Measurements from ENCODE around the gene PCSK4. TPM values are rescaled to one million over a fixed set of nuclear protein-coding genes. Genes with fewer than 3 reads are reported as not detected.
"Not testable (repeated sequence)": the region's sequence is repeated elsewhere in the genome, so short reads cannot be mapped to it uniquely, and the experiment has no call there.

PCSK4 gene
- polyA plus RNA-seq (2011; rRNA removed) (0.59 and 1.3 TPM in 2 replicates), polyA minus RNA-seq (2011; rRNA and poly(A)+ RNA removed) (0.62 and 2.3 TPM in 2 replicates)

DNA sequence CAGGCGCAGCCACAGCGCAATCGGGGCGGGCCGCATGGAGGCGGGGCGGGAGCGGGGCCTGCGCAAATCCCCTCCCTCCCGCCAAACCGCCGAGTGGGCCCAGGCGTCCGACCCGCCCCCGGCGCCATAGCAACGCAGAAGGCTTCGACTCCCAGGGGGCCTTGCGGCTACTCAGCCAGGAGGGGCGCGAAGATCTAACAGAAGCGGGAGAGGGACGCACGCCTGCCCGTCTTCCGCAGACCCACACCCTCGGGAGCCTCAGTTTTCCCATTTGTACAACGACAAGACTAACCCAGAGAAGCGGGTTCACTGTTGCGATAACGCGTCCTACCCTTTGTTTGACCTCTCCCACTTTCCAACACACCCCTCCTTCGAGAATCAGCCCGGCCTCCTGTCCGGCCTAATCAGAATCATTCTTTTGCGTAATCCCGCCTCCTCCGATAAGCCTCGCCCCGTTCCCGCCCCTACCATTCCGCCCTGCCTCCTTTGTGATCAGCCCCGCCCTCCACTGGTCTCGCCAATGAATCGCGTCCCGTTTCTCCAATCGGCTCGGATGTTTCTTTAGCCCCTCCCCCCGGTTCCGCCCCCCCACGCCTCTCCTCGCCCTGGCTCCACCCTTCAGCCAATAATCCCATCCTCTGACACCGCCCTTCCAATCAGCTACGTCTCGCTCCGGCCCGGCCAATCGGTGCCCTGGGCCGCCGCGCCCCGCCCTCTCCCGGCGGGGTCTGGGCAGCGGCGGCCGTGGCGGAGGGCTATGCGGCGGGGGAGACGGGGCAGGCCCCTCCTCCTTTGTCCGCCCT, at the start of gene PCSK4:
TSS of gene PCSK4 (minus strand) at position 40 of the 803 bp plus-strand sequence. CDS start at position 36, 4 bp downstream.
- H3K4me3 ChIP-seq (ENCODE audit: low read depth, low read length) = peak within 1 kb of the TSS; percentile 61
- DNase-seq (ENCODE audit: low read depth) = peak; percentile 90
- ChIA-PET POLR2A (interaction anchor here (0.6 to 0.7 kb wide), 2 partner anchors 54 to 222 kb away, joined by 4 to 7 read pairs; partner anchors contain the start of gene CIRBP), CTCF (interaction anchor here (0.6 to 1.2 kb wide), 6 partner anchors 10 to 211 kb away, joined by 3 to 6 read pairs (median 4); no protein-coding TSS in a partner anchor)
- TF ChIP-seq, protein P1, sequence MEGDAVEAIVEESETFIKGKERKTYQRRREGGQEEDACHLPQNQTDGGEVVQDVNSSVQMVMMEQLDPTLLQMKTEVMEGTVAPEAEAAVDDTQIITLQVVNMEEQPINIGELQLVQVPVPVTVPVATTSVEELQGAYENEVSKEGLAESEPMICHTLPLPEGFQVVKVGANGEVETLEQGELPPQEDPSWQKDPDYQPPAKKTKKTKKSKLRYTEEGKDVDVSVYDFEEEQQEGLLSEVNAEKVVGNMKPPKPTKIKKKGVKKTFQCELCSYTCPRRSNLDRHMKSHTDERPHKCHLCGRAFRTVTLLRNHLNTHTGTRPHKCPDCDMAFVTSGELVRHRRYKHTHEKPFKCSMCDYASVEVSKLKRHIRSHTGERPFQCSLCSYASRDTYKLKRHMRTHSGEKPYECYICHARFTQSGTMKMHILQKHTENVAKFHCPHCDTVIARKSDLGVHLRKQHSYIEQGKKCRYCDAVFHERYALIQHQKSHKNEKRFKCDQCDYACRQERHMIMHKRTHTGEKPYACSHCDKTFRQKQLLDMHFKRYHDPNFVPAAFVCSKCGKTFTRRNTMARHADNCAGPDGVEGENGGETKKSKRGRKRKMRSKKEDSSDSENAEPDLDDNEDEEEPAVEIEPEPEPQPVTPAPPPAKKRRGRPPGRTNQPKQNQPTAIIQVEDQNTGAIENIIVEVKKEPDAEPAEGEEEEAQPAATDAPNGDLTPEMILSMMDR (IDR thresholded peaks at IDR 0.05; ENCODE audit: insufficient read depth, low read depth, low read length) = no peak
- peaks cover 4% of the 10 kb centered on the region for H3K27me3 ChIP-seq (ENCODE audit: control insufficient read depth, insufficient read depth, low read length)
- H3K36me3 ChIP-seq (ENCODE audit: control insufficient read depth, insufficient read depth, low read length) = no peaks in the 10 kb centered on the region

DNA sequence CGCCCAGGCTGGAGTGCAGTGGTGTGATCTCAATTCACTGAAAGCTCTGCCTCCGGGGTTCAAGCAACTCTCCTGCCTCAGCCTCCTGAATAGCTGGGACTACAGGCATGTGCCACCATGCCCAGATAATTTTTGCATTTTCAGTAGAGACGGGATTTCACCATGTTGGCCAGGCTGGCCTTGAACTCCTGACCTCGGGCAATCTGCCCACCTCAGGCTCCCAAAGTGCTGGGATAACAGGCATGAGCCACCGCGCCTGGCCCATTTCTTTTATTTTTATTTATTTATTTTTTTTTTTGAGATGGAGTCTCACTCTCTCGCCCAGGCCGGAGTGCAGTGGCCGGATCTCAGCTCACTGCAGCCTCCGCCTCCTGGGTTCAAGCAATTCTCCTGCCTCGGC, 49.6 kb upstream of the PCSK4 start:
- H3K4me3 ChIP-seq (ENCODE audit: low read depth, low read length); POLR2A ChIA-PET; DNase-seq (ENCODE audit: low read depth); H3K36me3 ChIP-seq (ENCODE audit: control insufficient read depth, insufficient read depth, low read length); H3K27me3 ChIP-seq (ENCODE audit: control insufficient read depth, insufficient read depth, low read length); CTCF ChIA-PET: not testable (repeated sequence)

DNA sequence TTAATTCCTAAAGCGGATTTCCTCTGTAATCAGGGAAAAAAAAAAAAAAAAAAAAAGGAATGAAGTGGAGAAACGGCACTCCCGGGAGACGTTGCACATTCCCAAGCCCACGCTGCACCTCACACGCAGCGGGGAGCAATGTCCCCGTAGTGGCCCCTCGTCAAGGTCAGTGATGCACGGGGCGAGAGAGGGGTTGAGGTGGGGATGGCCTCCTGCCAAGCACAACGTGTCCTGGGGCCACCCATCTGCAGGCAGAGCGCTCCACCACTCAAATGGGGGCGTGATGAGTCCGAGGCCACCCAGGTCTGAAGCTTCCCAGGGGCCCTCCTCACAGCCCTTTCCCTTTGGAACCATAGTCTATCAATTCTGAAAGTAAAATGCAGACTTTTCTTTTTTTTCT, 48.8 kb upstream of the PCSK4 start:
- no peaks in the 10 kb centered on the region for H3K36me3 ChIP-seq (ENCODE audit: control insufficient read depth, insufficient read depth, low read length)
- CTCF ChIA-PET = no interaction called here
- no peak for DNase-seq (ENCODE audit: low read depth)
- POLR2A ChIA-PET = no interaction called here
- TF ChIP-seq, protein P1 (IDR thresholded peaks at IDR 0.05; ENCODE audit: insufficient read depth, low read depth, low read length) = no peak
- H3K4me3 ChIP-seq (ENCODE audit: low read depth, low read length) = no peak overlapping the region
- peaks cover 4% of the 10 kb centered on the region for H3K27me3 ChIP-seq (ENCODE audit: control insufficient read depth, insufficient read depth, low read length)

DNA sequence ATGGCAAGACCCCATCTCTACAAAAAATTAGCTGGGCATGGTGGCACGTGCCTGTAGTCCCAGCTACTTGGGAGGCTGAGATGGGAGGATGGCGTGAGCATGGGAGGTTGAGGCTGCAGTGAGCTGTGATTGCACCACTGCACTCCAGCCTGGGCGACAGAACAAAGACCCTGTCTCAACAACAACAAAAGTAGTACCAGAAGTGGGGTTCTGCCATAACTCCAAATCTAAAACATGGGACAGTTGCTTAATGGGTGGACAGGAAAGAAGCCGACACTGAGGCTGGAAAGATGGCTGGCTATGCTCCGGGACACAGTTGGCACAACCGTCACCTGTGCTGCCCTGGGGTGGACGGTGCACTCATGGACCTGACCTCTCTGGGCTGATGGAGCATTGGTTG, 45.5 kb upstream of the PCSK4 start:
- H3K27me3 ChIP-seq (ENCODE audit: control insufficient read depth, insufficient read depth, low read length); POLR2A ChIA-PET; DNase-seq (ENCODE audit: low read depth); H3K36me3 ChIP-seq (ENCODE audit: control insufficient read depth, insufficient read depth, low read length); H3K4me3 ChIP-seq (ENCODE audit: low read depth, low read length): not testable (repeated sequence)
- CTCF ChIA-PET = interaction anchor here (0.6 to 1.0 kb wide), 3 partner anchors 11 to 313 kb away, joined by 3 read pairs; no protein-coding TSS in a partner anchor

DNA sequence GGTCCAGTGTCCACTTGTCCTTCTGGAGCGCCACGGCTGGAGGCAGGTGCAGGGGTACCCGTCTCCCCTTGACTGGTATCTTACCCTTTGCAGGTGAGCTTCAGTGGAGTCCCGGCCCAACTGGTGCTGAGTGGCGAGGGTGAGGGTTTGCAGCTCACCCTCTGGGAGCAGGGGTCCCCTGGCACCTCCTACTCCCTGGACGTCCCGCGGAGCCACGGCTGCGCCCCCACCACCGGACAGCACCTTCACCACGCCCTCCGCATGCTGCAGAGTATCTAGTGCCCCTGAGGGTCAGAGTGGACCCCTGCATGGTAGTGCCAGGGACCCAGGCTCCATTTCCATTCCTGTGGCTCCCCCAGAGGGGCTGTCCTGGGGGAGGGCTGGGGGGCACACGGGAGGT, 44.8 kb upstream of the PCSK4 start:
- Histone ChIP-seq H3K27me3 (ENCODE audit: control insufficient read depth, insufficient read depth, low read length) (no peaks in the 10 kb centered on the region; the same call in 1 of the 2 replicates), H3K36me3 (ENCODE audit: control insufficient read depth, insufficient read depth, low read length) (no peaks in the 10 kb centered on the region), H3K4me3 (ENCODE audit: low read depth, low read length) (no peak overlapping the region)
- no peak for DNase-seq (ENCODE audit: low read depth)
- CTCF ChIA-PET = interaction anchor here (0.6 to 0.9 kb wide), 2 partner anchors 12 to 237 kb away, joined by 3 read pairs; no protein-coding TSS in a partner anchor
- TF ChIP-seq, protein P1 (IDR thresholded peaks at IDR 0.05; ENCODE audit: insufficient read depth, low read depth, low read length) = no peak
- POLR2A ChIA-PET = no interaction called here

DNA sequence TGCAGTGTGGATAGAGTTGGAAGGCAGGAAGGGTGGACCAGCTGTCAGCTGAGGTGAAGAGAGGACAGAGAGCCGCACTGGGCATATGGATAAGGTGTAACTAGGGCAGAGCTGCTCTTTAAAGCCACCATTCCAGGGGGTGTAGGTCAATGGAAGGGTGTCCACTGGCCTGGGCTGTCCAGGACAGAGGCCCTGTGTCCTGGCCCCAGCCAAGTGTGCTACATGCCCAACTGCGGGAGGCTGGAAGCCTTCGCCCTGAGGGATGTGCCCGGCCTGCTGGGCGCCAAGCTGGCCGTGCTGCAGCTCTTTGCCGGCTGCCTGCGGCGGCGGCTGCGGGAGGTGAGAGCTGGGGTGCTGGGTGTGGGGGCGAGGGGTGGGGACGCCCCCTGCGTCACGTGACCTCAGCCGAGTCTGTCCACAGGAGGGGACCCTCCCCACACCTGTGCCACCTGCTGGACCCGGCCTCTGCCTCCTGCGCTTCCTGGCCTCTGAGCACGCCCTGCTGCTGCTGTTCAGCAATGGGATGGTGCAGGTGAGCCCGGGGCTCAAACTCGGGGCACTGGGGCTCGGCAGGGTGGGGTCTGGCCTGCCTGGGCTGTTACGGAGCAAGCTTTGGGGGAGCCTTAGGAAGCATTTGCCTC, 43.5 kb upstream of the PCSK4 start:
- Histone ChIP-seq H3K27me3 (ENCODE audit: control insufficient read depth, insufficient read depth, low read length) (no peaks in the 10 kb centered on the region; the same call in 1 of the 2 replicates), H3K4me3 (ENCODE audit: low read depth, low read length) (no peak overlapping the region), H3K36me3 (ENCODE audit: control insufficient read depth, insufficient read depth, low read length) (no peaks in the 10 kb centered on the region)
- CTCF ChIA-PET = interaction anchor here (3.1 kb wide), 1 partner anchor 13 kb away, joined by 13 read pairs; no protein-coding TSS in a partner anchor
- DNase-seq (ENCODE audit: low read depth) = no peak
- TF ChIP-seq, protein P1 (IDR thresholded peaks at IDR 0.05; ENCODE audit: insufficient read depth, low read depth, low read length) = no peak
- POLR2A ChIA-PET = no interaction called here

All from BJ (cell line).